PFSK-1 (cell line): ENCODE results near the gene KDM4C.

Experiments used
- FOXP2 ChIP-seq: optimal IDR thresholded peaks from 2 replicates; pipeline ENCODE3; 2011; ENCODE audit warnings: borderline replicate concordance, control low read depth, inconsistent platforms; ENCODE audit not compliant: insufficient read depth; ENCODE audit errors: extremely low read length, extremely low read depth
- POLR2AphosphoS5 ChIP-seq: IDR thresholded peaks from 2 replicates; pipeline ENCODE4 v1.6.1; 2012; ENCODE audit warnings: low read depth, mild to moderate bottlenecking, control low read depth, low read length, moderate library complexity
- REST ChIP-seq, 2 experiments: IDR thresholded peaks; 2 replicates each; pipeline versions ENCODE4 v1.6.1 to v1.8.0; 2011 to 2012; ENCODE audit warnings: low read depth in 2 of 2, low read length in 2 of 2, control low read depth in 1 of 2, inconsistent platforms in 1 of 2, mild to moderate bottlenecking in 1 of 2, moderate library complexity in 1 of 2; ENCODE audit not compliant: insufficient read depth in 1 of 2

GRCh38 chr9:7149258-7149657 lies 391.5 kb downstream of the KDM4C start:
- TF ChIP-seq REST (IDR thresholded peaks at IDR 0.05; ENCODE audit: insufficient read depth in 1 of 2, low read depth in 2 of 2, low read length in 2 of 2) (no peak), FOXP2 (no peak), POLR2AphosphoS5 (no peak)
